C4-2B (cell line): Measurements from ENCODE around the gene AVL9.

Source experiments
- ZFX ChIP-seq: fragments of 450-650 bp; IDR thresholded peaks from 2 replicates; pipeline ENCODE4 v1.6.1; 2017
- TF ChIP-seq, protein P1 (sequence below): fragments of 450-650 bp; conservative IDR thresholded peaks from 2 replicates; pipeline ENCODE4 v1.5.1; 2017; ENCODE audit warnings: mild to moderate bottlenecking

DNA sequence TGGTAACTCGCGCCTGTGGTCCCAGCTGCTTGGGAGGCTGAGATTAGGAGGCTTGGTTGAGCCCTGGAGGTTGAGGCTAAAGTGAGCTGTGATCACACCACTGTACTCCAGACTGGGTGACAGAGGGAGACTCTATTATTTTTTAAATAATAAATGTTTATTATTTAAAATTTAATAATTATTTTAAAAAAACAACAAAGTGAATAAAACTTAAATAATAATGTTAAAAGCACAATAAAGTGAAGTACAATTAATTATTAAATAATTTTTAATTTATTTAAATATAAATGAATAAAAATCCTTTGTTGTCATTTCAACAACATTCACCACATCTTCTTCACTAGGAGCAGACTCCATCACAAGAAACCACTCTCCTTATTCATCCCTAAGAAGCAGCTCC, 64.8 kb downstream of the AVL9 start:
- TF ChIP-seq, protein P1, sequence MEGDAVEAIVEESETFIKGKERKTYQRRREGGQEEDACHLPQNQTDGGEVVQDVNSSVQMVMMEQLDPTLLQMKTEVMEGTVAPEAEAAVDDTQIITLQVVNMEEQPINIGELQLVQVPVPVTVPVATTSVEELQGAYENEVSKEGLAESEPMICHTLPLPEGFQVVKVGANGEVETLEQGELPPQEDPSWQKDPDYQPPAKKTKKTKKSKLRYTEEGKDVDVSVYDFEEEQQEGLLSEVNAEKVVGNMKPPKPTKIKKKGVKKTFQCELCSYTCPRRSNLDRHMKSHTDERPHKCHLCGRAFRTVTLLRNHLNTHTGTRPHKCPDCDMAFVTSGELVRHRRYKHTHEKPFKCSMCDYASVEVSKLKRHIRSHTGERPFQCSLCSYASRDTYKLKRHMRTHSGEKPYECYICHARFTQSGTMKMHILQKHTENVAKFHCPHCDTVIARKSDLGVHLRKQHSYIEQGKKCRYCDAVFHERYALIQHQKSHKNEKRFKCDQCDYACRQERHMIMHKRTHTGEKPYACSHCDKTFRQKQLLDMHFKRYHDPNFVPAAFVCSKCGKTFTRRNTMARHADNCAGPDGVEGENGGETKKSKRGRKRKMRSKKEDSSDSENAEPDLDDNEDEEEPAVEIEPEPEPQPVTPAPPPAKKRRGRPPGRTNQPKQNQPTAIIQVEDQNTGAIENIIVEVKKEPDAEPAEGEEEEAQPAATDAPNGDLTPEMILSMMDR, result no peak
- no peak for TF ChIP-seq ZFX
